Left ventricle myocardium inferior (tissue), 1 donor: Measurements from ENCODE around the gene ABHD17A. TPM values are rescaled to one million over a fixed set of nuclear protein-coding genes. Genes with fewer than 3 reads are reported as not detected.

Experiments
- DNase-seq: peaks from one replicate; pipeline ENCODE4 v3.0.0-alpha.2; 2020
- H3K27ac ChIP-seq: fragments of 200-600 bp; replicated peaks from 2 replicates; pipeline ENCODE4 v1.8.0; 2021
- H3K27me3 ChIP-seq: fragments of 200-600 bp; 2 replicates; pipeline ENCODE4 v1.8.0; 2021; ENCODE audit warnings: low read depth
- H3K36me3 ChIP-seq: fragments of 200-600 bp; 2 replicates; pipeline ENCODE4 v1.8.0; 2021
- H3K4me1 ChIP-seq: fragments of 200-600 bp; 2 replicates; pipeline ENCODE4 v1.8.0; 2021
- H3K4me3 ChIP-seq: fragments of 200-600 bp; 2 replicates; pipeline ENCODE4 v1.8.0; 2021; ENCODE audit warnings: mild to moderate bottlenecking, moderate library complexity
- H3K9me3 ChIP-seq: fragments of 200-600 bp; replicated peaks from 2 replicates; pipeline ENCODE4 v1.8.0; 2021
- CTCF ChIP-seq: fragments of 200-600 bp; IDR thresholded peaks from 2 replicates; pipeline ENCODE4 v1.8.0; 2021; ENCODE audit warnings: antibody characterized with exemption, mild to moderate bottlenecking, borderline replicate concordance
- intact Hi-C: fragments of 100-400 bp; cut with micrococcal nuclease; formaldehyde crosslinking; loops from one replicate; pipeline ENCODE4 v1.11.0; 2022
- total RNA-seq: library from RNA; stranded (reverse); fragmentation: NEBNext Ultra II Directional; extraction: Animal tissue kit (Norgen Biotek cat#: 25700); gene quantifications from one replicate; pipeline ENCODE4 v1.2.1, GENCODE V29; 2021
- donor health status: DM: no; HTN: yes; CAD: no; lungs with severe emphysema.

The ABHD17A gene
- total RNA-seq, 1 donor from 2014 or later: 55.6 TPM

DNA sequence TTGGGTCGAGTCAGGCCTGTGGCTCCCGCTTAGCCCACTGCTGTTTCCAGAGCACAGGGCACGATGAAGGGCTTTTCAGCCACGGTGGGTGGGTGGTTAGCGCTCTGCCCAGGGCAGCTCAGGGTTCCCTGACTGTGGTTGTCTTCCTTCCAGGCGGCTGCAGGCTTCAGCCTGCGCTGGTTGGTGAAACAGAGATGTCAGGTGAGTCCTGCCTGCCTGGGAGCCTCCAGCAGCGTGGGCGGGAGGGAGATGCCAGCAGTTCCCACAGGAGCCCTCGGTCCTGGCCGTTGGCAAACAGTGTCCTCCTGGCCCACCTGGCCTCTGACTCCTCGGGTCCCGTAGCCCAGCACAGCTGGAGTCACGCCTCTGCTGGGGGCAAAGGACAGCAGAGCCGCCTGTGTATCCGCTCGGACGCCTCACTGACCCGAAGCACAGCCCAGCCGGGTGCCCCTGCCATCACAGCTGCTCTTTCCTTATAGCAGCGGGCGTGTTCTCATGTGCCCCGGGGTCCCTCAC, 29.6 kb upstream of the ABHD17A start:
- Histone ChIP-seq H3K4me1 (no peaks in the 10 kb centered on the region), H3K9me3 (no peaks in the 10 kb centered on the region), H3K36me3 (peaks cover 50% of the 10 kb centered on the region), H3K4me3 (no peak overlapping the region), H3K27ac (no peak overlapping the region), H3K27me3 (no peaks in the 10 kb centered on the region)
- no peak for DNase-seq
- no peak for TF ChIP-seq CTCF
- intact Hi-C loops: no loop called here

- peaks cover 41% of the 10 kb centered on the region for H3K36me3 ChIP-seq
- TF ChIP-seq CTCF: no peak
Measured at GRCh38 chr19:1913781-1914577, 28.7 kb upstream of the ABHD17A start.

DNA sequence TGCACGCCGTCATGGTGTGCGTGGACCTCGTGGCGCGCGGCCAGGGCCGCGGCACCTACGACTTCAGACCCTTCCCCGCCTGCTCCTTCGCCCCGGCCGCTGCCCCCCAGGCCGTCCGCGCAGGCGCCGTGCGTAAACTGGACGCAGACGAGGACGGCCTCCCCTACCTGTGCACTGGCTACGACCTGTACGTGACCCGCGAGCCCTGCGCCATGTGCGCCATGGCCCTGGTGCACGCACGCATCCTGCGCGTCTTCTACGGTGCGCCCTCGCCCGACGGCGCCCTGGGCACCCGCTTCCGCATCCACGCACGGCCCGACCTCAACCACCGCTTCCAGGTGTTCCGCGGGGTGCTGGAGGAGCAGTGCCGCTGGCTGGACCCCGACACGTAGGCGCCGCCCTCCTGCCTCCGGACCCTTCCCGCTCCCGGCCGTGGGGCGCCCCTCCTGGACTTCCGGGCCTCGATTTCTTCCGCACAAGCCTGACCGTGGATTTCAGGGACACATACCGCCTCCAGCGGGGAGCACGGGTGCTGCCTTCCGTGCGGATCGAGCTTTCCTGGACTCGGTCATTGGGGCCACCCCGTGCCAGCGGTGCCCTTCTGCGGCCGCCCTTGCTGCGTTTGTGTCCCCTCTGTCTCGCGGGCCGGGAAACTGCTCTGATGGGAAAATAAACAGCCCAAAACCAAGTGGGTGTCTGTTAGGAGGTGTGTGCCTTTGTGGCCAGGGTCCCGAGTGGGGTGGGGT, 27.6 kb upstream of the ABHD17A start:
- no peaks in the 10 kb centered on the region for H3K27me3 ChIP-seq
- intact Hi-C loops: no loop called here
- TF ChIP-seq CTCF: no peak
- DNase-seq: no peak
- no peaks in the 10 kb centered on the region for H3K9me3 ChIP-seq
- peaks cover 7% of the 10 kb centered on the region for H3K4me1 ChIP-seq
- H3K4me3 ChIP-seq: no peak overlapping the region
- H3K27ac ChIP-seq: no peak overlapping the region
- peaks cover 31% of the 10 kb centered on the region for H3K36me3 ChIP-seq

More at GRCh38 chr19:1913781-1914577, 28.7 kb upstream of the ABHD17A start:
- H3K27me3 ChIP-seq: no peaks in the 10 kb centered on the region
- peaks cover 7% of the 10 kb centered on the region for H3K4me1 ChIP-seq
- no peak overlapping the region for H3K27ac ChIP-seq
- H3K9me3 ChIP-seq: no peaks in the 10 kb centered on the region
- intact Hi-C loops: no loop called here
- no peak overlapping the region for H3K4me3 ChIP-seq
- DNase-seq: no peak

DNA sequence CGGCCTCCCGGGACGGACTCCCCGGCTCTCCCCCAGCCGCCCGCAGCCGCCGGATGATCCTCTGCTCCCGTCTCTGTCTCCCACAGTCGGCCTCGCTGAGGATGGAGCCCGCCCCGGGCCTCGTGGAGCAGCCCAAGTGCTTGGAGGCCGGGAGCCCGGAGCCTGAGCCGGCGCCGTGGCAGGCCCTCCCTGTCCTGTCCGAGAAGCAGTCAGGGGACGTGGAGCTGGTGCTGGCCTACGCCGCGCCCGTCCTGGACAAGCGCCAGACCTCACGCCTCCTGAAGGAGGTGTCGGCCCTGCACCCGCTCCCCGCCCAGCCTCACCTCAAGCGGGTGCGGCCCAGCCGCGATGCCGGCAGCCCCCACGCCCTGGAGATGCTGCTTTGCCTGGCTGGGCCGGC, 26.7 kb upstream of the ABHD17A start:
- no peaks in the 10 kb centered on the region for H3K9me3 ChIP-seq
- DNase-seq: no peak
- no peak for TF ChIP-seq CTCF
- peaks cover 29% of the 10 kb centered on the region for H3K36me3 ChIP-seq
- H3K27ac ChIP-seq: no peak overlapping the region
- H3K4me1 ChIP-seq: peaks cover 7% of the 10 kb centered on the region
- H3K27me3 ChIP-seq: no peaks in the 10 kb centered on the region
- H3K4me3 ChIP-seq: no peak overlapping the region
- intact Hi-C loops: no loop called here

DNA sequence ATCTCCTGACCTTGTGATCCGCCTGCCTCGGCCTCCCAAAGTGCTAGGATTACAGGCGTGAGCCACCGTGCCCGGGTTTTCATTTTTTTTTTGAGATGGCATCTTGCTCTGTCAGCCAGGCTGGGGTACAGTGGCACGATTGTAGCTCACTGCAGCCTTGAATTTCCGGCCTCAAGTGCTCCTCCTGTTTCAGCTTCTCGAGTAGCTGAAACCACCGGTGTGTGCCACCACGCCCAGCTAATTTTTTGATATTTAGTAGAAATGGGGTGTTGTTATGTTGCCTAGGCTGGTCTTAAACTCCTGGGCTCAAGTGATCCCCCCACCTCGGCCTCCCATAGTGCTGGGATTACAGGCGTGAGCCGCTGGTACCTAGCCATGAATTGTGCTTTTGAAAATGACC, 25.8 kb upstream of the ABHD17A start:
- intact Hi-C loops: no loop called here
- DNase-seq: no peak
- no peak for TF ChIP-seq CTCF
- H3K27ac ChIP-seq: no peak overlapping the region
- no peaks in the 10 kb centered on the region for H3K27me3 ChIP-seq
- peaks cover 9% of the 10 kb centered on the region for H3K4me1 ChIP-seq
- H3K36me3 ChIP-seq: peaks cover 29% of the 10 kb centered on the region
- no peaks in the 10 kb centered on the region for H3K9me3 ChIP-seq
- H3K4me3 ChIP-seq: no peak overlapping the region
